Inferior parietal cortex (tissue), 1 donor: ENCODE data around the gene RERE.
"Not testable (repeated sequence)": the region's sequence is repeated elsewhere in the genome, so short reads cannot be mapped to it uniquely, and the experiment has no call there.

ENCODE experiments used
- DNase-seq: peaks from one replicate; pipeline ENCODE4 v3.0.0-alpha.2; 2016; ENCODE audit errors: extremely low spot score

Gene RERE

DNA sequence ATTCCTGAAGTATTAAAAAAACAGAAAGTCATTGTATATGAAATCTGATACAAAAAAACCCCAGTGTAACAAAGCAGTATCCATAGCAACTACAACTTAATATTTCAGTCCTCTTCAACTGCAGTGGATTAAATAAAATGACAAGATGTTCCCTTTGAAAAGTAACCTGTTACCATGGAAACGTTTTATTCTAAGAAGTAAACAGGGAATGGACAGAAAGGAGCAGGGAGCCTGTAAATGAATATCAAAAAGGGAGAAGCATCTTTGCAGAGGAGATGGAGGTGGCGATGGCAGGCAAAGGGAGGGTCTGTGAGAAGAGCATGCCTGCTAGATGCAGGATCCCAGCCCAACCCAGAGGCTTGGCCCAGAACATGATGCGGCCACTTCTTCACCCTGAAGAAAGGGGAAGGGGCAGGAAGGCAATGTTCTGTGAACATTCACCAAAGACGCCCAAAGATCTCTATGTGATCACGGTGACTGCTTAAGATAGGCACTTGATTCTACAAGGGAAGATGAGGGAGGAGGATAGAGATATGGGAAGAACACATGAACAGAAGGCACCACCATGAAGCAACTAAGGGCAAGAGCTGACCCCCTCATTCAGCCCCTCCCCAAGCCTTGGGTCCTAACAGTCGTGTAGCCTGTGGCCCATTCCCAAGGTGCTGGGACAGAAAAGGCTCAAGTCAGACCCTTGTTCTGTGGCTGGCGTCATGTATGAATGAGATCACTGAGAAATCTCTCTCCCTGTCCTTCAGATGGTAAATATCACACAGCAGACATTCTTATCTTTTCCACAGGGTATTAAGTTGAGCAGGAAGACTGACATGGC, 299.6 kb downstream of the RERE start:
- peak; percentile 63 for DNase-seq

DNA sequence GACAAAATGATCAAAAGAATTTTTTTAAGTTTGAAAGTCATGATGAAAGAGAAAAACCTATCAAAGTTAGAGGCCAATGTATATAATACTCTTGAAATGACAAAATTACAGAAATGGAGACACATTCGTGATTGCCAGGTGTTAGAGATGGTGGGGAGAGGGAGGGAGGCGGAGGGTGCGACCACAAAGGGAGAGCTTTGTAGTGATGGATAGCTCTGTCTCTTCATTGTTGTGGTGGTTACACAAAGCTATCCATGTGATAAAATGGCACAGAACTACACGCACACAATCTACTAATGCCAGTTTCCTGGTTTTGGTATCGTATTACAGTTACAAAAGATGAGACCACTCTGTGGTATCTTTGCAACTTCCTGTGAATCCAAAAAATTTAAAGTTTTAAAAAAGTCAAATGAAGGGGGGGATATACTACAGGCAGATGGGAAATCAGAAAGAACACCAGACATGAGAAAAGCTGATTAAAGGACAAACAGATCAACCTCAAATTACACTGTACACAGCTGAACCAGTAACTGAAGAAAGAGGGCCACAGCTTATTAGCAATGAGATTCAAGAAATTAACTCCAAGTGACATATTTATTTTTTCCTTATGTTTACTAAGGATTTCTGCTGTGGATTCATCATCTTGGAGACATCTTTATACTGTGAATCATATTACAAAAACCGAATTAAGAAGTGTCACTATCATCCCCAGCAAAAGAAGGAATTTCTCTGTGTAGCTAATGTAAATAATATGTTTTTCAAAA, 300.5 kb downstream of the RERE start:
- peak; percentile 54 for DNase-seq

DNA sequence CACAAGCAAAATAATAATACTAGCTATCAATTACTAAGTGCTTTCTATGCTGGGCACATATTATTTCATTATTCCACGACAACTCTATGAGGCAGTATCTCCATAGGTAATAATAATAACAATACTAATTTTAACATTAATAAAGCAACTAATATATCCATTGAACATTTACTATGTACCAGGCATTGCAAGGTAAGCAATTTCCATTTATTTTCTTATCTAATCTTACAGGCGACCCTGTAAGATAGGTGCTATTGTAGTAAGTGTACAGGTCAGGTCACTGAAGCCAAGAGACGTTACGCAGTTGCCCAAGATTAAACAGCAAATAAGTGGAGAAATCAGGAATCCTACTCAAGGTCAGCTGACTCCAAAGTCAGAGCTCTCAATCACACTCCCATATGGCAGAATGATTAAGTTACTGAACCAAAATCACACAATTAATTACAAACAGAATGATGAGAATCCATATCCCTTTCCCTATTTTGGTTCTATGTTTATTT, 301.1 kb downstream of the RERE start:
- no peak for DNase-seq

DNA sequence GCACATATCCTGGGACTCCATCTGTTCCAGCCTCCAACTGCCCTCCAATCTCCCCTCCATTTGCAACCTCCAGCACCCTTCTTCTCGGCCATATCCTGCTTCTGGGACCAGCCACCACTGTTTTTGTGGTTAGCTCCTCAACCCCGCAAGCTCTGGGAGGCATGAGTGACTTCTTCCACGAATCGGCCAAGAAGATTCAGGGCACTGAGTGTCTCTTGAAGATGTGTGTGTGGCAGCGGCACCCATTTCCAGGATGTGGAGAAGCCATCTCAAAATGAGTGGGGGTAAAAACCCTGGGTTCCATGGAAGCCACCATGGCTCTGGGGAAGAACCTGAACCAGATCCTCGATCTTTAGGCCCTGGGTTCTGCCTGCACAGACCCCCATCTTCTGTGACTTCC, 304.9 kb downstream of the RERE start:
- DNase-seq: no peak

DNA sequence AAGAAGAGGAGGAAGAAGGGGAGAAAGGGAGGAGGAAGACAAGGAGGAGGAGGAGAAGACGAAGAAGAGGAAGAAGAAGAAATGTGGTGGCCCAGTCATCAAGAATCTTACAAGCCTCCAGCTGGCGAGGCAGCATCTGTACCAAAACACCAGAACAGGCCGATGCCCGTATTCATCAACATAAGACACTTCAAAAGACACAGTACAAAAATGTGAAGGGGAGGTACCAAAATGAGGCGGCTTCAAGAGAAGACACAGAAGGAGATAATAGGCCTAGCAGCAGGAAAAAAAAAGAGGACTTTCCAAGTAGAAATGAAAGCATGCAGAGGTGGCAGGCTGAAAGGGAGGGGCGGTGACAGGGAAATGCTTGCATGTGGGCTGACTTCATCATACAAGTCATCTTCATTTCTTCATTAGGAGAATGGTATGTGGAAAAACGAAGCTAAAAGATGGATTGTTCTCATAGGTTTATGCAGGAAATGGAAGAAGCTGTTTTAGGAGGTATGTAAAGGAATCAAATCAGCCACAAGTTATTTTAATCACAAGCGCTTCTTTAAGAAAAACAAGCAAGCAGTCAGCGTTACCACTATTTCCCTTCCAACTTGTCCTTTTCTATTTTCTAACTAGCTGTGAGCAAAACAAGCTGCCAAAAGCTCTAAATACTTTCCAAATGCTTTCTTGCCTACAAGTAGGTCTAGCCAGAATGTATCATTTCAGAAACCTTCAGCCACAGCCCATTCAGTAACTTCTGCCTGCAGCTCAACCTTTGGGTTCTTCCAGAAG, 307.2 kb downstream of the RERE start:
- peak; percentile 67 for DNase-seq

DNA sequence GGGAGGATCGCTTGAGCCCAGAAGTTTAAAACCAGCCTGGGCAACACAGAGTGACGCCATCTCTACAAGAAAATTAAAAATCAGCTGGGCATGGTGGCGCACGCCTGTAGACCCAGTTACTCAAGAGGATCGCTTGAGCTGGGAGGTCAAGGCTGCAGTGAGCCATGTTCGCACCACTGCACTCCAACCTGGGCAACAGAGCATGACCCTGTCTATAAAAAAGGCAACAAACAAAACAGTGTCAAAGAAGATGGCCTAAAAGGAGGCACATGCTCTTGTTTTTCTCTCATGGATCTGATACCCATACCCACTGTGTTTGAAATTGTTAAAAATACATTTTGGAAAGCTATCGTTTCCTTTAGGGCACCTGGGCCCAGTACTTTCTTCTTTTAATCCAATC, 307.9 kb downstream of the RERE start:
- no peak for DNase-seq

DNA sequence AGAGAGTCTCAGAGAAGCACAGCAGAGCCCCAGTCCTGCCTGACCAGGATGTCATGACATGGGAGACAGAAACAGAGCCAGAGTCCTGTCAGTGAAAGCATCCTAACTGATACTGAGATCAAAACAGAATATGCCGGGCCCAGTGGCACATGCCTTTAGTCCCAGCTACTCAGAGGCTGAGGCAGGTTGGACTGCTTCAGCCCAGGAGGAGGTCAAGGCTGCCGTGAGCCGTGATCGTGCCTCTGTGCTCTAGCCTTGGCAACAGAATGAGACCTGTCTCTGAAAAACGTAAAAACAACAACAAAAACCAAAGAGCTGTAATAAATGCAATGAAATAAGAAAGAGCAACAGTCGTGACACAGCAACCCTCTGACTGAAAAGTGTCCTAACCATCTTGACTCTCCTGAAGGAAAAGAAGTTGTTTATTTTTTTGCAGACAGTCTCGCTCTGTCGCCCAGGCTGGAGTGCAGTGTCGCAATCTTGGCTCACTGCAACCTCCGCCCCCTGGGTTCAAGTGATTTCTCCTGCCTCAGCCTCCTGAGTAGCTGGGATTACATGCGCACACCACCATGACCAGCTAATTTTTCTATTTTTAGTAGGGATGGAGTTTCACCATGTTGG, 310.3 kb downstream of the RERE start:
- no peak for DNase-seq

DNA sequence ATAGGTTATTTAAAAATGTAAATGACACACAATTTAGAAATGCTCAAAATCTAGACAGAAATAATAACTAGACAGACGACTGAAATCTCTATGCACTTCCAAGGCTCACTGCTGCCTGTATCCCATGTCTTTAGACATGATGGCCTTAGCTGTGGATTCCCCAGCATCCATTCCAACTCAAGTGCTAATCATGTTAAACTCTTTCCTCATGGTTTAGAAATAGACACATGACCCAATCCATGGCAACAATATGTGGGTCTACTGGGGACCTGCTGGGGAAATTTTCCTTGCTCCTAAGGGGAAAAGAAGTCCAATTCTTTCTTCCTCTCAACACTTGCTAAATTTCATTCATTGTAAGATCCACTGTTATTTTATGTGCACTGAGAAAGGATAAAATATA, 311.0 kb downstream of the RERE start:
- DNase-seq: no peak

DNA sequence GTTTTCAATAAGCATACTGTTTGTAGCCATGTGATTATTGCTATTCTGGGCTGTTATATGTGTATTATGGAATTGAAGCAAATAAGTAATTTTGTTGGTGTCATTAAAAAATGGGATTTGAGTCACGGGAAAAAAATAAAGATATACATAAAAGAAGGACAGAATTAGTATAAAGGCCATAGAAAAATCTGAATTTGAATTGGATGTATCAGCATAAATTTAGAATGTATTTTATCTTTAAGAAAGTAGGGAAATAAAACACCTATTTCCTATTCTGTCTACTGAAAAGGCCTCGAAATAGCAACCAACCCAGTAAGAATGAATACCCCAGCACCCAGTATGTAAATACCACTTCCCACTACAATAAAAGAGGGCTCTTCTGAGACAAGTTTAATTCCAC, 313.6 kb downstream of the RERE start:
- no peak for DNase-seq

DNA sequence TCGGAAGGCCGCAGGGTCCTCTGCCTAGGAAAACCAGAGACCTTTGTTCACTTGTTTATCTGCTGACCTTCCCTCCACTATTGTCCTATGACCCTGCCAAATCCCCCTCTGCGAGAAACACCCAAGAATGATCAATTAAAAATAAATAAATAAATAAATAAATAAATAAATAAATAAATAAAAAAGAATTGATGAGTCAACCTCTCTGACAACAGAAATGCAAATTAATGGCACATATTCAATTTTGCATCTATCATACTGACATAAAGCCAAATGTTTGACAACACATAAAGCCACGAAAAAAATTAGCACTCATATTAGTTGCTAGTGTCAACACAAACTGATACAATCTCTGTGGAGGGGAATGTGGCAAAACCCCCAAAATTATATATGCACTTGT, 314.5 kb downstream of the RERE start:
- not testable (repeated sequence) for DNase-seq

DNA sequence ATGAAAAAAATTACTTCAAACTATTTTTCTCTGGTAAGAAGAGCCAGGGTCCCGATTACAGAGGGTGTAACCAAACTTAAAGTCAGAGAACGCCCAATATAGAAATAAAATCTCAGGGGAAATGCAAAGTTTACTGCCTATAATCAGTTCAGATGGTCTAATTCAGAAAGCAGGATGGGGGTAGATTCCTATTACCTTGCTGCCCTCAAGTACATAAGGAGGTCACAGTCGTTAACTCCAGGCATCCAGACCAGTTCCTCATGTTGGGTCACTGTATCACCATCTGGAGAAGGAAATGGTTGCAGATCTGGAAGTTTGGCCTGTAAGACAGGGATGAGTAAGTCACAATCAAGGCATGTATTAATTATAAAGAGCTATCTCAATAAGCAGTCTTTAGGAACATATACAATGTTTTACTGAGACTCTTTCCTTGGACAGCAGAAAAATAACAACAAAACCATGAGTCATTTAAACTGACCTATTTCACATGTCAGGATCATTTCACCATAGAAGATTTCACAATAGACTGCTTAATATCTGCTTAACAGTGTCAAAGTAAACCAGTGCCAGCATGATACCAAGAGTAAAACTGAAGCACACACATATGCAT, 320.1 kb downstream of the RERE start:
- no peak for DNase-seq

DNA sequence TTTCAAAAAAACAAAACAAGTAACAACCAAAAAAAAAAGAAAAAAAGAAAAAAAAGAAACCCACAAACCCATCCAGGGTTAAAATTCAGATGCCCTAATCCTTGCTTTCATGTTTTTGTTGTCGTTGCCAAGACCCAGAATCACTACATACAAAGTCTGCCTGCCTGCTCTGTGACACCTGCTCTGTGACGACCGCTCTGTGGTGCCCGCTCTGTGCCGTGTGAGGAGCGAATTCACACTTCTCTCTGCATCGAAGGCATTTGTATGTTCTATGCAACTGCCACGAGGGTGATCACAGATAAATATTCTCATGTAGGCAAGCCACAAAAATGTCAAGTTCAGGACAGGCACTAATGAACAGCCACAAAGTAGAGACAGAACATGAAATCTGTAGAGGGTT, 321.0 kb downstream of the RERE start:
- no peak for DNase-seq

DNA sequence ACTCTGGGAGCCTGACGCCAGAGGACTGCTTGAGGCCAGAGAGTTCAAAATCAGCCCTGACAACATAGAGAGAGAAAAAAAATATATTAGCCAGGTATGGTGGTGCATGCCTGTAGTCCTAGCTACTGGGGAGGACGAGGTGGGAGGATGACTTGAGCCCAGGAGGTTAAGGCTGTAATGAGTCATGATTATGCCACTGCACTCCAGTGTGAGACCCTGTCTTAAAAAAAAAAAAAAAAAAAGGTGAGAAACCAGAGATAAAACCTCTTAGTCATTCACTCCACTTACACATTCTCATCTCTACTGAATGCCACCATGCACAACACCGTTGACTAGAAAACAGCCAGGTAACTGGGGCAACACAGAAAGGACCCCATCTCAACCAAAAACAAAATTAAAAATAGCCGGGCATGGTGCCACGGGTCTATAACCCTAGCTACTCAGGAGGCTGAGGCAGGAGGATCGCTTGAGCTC, 321.5 kb downstream of the RERE start:
- DNase-seq: no peak

DNA sequence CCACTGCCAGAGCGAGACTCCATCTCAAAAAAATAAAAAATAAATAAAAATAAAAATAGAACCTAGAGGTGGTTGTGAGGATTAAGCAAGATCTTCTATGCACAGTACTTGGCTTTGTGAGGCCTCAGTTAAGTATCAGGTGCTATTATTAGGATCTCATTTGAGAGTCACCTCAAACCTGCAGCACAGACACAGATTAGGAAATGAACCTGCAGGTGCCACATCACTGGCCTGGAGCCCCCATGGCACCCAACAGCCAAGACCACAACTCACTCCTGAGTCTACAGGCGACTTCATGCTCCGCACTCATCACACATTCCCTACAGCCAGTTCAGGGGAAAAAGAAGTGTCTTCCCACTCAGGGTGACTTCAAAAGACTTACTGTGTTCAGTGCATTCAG, 322.8 kb downstream of the RERE start:
- no peak for DNase-seq

DNA sequence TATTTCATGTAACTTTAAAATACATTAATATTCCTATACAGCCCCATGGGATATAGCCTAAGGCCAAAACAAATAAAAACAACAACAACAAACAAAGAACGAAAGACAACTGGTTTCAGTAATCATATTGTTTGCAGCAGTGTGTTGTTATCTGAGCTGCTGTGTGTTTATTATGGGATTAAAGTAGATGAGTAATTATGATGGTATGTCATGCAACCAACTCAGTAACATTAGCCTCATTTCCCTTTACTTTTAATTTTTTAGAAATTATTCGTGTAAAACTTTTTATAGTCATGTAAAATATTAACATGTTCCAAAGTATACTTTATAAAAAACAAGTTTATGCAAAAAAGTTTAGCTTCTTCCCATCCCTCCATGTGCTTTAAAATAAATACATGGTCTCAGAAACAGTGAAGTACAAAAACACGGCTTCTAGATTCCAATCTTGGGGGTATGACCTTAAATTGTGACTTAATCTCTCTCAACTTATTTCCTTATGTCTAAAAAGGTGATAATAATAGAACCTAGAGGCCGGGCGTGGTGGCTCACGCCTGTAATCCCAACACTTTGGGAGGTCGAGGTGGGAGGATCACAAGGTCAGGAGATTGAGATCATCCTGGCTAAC, 323.4 kb downstream of the RERE start:
- no peak for DNase-seq

DNA sequence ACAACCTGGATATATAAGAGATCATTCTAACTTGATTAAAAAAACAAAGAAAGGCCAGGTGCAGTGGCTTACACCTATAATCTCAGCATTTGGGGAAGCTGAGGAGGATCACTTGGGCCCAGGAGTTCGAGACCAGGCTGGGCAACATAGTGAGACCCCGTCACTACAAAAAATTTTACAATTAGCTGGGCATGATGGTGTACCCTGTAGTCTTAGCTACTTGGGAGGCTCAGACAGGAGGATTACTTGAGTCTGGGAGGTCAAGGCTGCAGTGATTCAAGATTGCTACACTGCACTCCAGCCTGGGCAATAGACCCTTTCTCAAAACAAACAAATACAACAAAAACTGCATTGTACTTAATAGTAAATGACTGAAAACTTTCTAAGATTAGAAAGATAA, 330.2 kb downstream of the RERE start:
- DNase-seq: no peak

DNA sequence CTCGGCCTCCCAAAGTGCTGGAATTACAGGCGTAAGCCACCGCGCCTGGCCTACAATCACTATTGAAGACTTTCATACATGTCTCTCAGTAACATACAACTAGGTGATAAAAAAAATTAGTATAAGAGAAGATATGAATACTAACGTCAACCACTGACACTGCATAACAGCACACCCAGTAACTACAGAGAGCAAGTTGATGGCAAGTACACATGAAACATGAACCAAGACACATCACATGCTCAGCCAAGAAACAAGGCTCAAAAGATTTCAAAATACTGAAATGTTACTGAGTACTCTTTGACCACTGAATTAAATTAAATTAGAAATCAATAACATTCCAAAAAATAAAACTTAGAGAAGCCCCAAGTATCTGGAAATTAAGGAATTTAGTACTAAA, 331.4 kb downstream of the RERE start:
- DNase-seq: no peak

DNA sequence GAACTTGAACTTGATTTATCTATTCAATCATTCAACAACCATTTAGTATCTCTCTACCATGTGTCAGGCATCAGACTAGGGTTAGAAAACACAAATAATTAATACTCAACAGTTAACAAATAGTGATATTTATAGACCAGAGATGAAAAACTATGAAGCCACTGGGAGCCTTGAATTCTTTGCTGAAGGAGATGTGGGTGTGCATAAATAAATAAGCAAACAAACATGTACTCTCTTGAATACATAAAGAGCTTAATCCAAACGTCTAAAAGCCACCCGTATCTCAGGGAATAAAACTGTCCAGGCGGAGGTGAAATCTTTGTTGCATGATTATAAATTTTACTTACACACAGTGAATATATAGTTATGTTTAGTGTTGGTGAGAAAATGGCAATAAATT, 333.9 kb downstream of the RERE start:
- no peak for DNase-seq

DNA sequence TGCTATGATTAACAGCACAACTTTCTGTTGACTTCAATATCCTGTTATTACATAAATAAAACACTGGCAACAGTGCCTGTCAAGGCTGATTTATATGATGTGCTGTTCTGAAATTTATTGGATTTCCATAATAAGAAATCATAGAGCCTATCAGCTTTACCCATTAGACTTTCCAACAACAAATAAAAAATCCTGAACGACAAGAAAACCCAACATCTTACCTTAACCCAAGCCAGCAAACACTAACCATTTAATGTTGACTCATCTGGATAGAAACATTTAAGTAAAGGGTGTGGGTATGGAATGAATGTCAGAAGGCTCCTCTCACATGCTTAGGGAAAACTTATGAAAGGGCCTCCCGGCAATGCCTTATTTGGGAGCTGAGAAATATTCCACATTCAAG, 334.5 kb downstream of the RERE start:
- DNase-seq: no peak

DNA sequence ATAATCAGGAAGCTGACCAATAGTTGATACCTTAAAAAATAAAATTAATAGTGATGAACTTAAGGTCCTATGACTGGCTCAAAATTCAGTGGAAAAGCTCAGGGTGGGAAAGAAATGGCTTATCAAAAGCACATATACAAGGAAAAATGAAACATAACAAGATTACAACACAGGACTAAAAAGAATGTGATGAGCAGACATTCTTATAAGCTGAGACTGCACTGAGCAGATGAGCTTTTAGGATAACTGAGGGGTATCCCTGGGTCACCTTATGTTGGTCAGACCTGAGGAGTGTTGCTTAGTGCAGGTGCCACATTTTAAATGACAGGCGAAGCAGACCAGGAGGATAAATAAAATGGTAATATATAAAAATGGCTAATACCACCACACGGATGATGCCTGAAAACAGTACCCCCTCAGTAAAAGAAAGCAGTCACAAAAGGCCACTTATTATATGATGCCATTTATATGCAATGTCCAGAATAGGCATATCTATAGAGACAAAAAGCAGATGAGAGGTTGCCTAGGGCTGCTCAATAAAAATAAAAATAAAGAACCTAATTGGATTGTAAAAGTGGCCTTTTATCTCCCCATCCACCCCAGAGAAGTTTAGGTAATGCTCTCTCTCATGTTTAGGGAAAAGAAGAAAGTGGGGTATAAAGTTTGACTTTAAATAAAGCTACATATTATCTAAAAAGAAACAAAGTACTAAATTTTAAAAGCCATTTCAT, 335.6 kb downstream of the RERE start:
- no peak for DNase-seq
